Measurements from ENCODE around the gene COL4A6.
"Not testable (repeated sequence)": the region's sequence is repeated elsewhere in the genome, so short reads cannot be mapped to it uniquely, and the experiment has no call there.

COL4A6 gene

GRCh38 chrX:108399418-108400165 is 38.6 kb downstream of the COL4A6 start:
- H3K27ac ChIP-seq, result no peak overlapping the region
- TF ChIP-seq CTCF (conservative IDR thresholded peaks at IDR 0.05), result no peak
- no peak for TF ChIP-seq ZFX (IDR thresholded peaks at IDR 0.05)

GRCh38 chrX:108397627-108398391 is 40.4 kb downstream of the COL4A6 start:
- no peak overlapping the region for H3K27ac ChIP-seq
- TF ChIP-seq ZFX (IDR thresholded peaks at IDR 0.05) (no peak), CTCF (conservative IDR thresholded peaks at IDR 0.05) (no peak)

GRCh38 chrX:108396986-108397385 is 41.2 kb downstream of the COL4A6 start:
- no peak for TF ChIP-seq CTCF (conservative IDR thresholded peaks at IDR 0.05)
- no peak for TF ChIP-seq ZFX (IDR thresholded peaks at IDR 0.05)
- H3K27ac ChIP-seq, result no peak overlapping the region

- no peak overlapping the region for H3K27ac ChIP-seq
- TF ChIP-seq CTCF (conservative IDR thresholded peaks at IDR 0.05), result no peak
- no peak for TF ChIP-seq ZFX (IDR thresholded peaks at IDR 0.05)
Measured at GRCh38 chrX:108396188-108396891, 41.9 kb downstream of the COL4A6 start.

GRCh38 chrX:108390976-108391717 is 47.1 kb downstream of the COL4A6 start:
- H3K27ac ChIP-seq, result not testable (repeated sequence)

GRCh38 chrX:108384783-108385182 is 53.4 kb downstream of the COL4A6 start:
- no peak for TF ChIP-seq ZFX (IDR thresholded peaks at IDR 0.05)
- TF ChIP-seq CTCF (conservative IDR thresholded peaks at IDR 0.05), result no peak
- no peak overlapping the region for H3K27ac ChIP-seq

GRCh38 chrX:108380222-108380621 is 58.0 kb downstream of the COL4A6 start:
- no peak overlapping the region for H3K27ac ChIP-seq
- TF ChIP-seq CTCF (conservative IDR thresholded peaks at IDR 0.05) (no peak), ZFX (IDR thresholded peaks at IDR 0.05) (no peak)

- H3K27ac ChIP-seq, result not testable (repeated sequence)
Measured at GRCh38 chrX:108376821-108377220, 61.4 kb downstream of the COL4A6 start.

GRCh38 chrX:108375591-108375990 is 62.6 kb downstream of the COL4A6 start:
- not testable (repeated sequence) for H3K27ac ChIP-seq

All from C4-2B (cell line).